HG02610 (cell line): Measurements from ENCODE around the gene NDFIP2.
"Not testable (repeated sequence)": the region's sequence is repeated elsewhere in the genome, so short reads cannot be mapped to it uniquely, and the experiment has no call there.

Experiments used
- ATAC-seq: cut with Tn5 transposase; IDR thresholded peaks from one replicate; pipeline ENCODE4 v1.9.1; 2021; ENCODE audit warnings: mild to moderate bottlenecking, moderate library complexity; ENCODE audit not compliant: unreplicated experiment

The NDFIP2 gene

DNA sequence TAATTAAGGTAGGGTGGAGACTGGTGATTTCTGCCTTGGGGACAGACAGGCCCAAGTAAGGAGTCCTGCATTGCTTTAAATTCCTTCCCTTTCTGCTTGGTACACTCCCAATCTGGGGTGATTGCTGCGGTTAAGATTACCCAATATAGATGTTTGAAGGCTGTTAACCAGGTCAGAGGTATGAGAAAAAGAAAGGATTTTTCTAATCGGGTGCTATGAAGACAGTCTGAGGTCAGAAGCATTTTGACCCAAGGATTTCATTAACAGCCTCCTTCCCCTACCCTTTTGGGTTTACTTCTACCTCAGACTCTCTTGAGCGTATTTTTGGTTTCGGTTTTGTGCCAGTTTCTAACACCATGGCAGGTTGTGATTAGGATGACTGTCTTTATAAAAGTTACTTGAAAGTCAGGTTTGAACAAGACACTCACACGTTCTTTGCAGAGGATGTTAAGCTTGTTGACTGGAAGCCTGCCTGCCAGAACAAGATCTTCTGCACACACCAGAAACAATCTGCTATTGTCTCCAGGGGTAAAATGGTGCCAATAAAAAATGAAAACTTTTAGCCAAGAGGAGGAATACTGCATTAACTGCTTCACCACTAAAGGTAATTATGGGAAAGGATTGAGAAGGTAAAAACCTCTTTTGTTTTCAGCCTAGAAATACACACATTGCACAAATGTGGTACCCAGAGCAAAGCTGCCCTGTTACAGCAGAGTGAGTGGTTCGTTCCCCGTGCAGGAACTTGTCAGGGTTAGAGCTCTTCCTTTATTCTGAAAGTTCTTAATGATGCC lies 108.8 kb downstream of the NDFIP2 start:
- ATAC-seq = no peak

DNA sequence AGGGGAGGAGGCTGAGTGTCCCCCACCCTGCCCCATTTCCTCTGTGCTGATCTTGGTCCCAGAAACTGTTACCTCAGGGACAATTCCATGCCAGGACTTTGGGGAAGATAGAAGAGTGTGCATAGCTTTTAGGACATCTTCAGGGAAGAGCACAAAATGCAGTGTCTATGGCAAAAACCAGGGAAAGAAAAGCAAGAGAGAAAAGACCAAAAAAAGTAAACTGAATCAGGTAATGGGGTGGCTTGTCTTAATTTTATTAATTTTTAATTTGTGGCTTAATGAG lies 109.4 kb downstream of the NDFIP2 start:
- no peak for ATAC-seq

DNA sequence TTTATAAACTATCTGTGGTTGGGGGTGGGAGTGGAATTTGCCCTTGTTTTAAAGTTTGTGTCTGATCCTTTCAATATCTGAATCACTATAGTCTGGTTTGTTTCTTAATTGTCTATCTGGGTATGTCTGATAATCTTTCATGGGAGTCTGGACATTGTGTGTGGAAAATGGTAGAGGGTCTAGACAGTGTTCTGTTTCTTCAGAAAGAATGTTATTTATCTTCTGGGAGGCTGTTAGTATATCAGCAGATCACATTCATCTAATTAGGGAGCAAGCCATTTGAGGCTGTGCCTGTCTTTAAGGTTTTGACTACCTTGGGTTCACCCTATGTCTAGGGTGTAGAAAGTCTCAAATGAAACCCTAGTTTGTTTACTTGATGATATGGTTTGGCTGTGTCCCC lies 110.5 kb downstream of the NDFIP2 start:
- ATAC-seq = no peak

DNA sequence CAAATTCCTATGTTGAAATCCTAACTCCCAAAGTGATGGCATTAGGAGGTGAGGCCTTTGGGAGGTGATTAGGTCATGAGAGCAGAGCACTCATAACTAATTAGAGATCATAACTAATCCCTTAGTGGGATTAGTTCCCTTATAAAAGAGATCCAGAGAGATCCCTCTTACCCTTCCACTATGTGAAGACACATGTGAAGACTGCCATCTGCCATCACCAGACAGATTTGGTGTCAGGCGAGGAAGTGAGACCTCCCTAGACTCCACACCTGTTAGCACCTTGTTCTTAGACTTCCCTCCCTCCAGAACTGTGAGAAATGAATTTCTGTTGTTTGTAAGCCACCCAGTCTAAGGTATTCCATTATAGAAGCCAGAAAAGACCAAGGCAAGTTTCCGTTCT lies 112.2 kb downstream of the NDFIP2 start:
- ATAC-seq = no peak

DNA sequence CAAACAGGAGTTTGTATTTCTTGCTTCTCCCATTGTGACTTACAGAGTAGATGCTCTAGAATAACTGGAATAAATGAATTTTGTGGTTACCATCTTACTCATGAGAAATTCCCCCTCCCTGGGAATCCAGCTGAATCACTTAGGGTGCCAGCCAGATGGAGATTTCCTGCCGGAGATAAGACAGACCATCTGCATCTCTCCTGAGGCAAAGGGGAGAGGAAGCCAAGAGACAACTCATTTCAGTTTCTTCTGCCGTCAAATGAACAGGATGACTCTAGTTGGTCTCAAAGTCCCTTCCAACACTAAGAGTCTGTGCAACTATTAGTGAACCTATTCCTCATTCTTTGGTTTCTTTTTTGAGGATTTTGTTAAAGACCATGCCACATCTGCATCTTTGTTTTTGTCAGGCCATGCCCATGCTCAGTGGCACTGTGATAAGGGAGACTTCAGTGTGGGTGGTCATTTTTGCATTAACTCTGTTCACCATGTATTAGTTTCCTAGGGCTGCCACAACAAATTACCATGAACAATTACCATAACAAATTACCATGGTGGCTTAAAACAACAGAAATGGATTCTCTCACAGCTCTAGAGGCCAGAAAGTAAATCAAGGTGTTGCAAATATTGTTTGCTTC lies 112.8 kb downstream of the NDFIP2 start:
- no peak for ATAC-seq

DNA sequence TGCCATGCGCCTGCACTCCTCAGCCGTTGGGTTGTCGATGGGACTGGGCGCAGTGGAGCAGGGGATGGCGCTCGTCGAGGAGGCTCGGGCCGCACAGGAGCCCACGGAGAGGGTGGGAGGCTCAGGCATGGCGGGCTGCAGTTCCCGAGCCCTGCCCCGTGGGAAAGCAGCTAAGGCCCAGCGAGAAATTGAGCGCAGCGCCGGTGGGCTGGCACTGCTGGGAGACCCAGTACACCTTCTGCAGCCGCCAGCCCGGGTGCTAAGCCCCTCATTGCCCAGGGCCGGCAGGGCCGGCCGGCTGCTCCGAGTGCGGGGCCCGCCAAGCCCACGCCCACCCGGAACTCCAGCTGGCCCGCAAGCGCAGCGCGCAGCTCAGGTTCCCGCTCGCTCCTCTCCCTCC lies 119.2 kb downstream of the NDFIP2 start:
- ATAC-seq = not testable (repeated sequence)

DNA sequence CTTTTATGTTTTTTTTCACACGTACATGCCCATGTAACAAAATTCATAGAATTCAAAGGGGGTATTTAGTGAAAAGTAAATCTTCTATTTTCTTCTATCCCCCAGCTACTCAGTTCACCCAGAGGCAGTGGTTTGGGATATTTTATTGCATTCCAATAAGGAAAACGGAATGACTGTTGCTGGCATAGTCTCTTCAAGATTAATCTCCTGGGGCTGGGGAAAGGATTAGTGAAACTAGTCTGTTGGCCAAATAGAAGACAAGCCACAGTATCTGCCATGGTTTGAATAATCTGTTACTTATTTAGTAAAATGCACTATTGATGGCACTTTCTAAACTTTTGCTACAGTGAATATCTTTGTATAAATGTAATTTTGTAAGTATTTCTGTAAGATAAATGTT lies 122.0 kb downstream of the NDFIP2 start:
- ATAC-seq = no peak

DNA sequence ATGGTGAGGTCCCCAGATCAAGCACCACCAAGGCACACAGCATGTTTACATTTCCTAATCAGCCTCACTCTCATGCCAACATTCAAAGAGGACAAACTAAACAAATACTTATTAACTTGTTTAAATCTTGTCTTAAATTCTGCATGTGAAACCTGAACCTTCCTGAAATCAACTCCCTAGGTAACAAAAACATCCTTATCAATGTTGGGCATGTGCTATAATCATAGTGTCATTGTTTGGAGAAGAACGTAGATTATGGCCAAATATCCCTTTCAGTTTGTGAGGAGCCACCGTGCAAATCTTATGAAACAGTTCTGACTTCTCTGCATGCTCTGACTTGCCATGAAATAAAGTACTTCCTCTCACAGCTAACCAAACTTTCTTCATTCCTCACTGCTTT lies 123.8 kb downstream of the NDFIP2 start:
- no peak for ATAC-seq
